B cell (primary cell): ENCODE results near the gene ZNF134. TPM values are rescaled to one million over a fixed set of nuclear protein-coding genes. Genes with fewer than 3 reads are reported as not detected.

ENCODE experiments used
- ATAC-seq: fragments of 200-7000 bp; cut with Tn5 transposase; one replicate; pipeline ENCODE4 v1.10.0; 2021; ENCODE audit warnings: low read depth, mild to moderate bottlenecking, moderate number of reproducible peaks, moderate library complexity
- CTCF ChIA-PET: fragments of 350-600 bp; sonication (Branson Sonifier 250); formaldehyde crosslinking; loops from one replicate; lab custom pipeline; 2021; ENCODE audit warnings: antibody characterized with exemption, inconsistent platforms; lab: Charles Lee
- POLR2A ChIA-PET: fragments of 350-600 bp; sonication (Branson Sonifier 250); formaldehyde crosslinking; loops from one replicate; lab custom pipeline; 2021; ENCODE audit warnings: antibody characterized with exemption; lab: Charles Lee
- DNase-seq: peaks from one replicate; pipeline ENCODE4 v3.0.0; 2013
- H2AFZ ChIP-seq: 2 replicates; pipeline ENCODE4 v1.6.1; 2012; ENCODE audit warnings: mild to moderate bottlenecking, low read depth, low read length; ENCODE audit not compliant: insufficient read depth, poor library complexity, severe bottlenecking
- H3K27ac ChIP-seq, 2 donors: 1 replicate in 1 of 2; 2 replicates in 1 of 2; pipeline ENCODE4 v1.5.1; 2012 to 2013; ENCODE audit warnings: low read length in 2 of 2, mild to moderate bottlenecking in 2 of 2, moderate library complexity in 1 of 2
- H3K27me3 ChIP-seq, 4 experiments: fragments of 200-600 bp in 1 of 4; sonication (generic) in 1 of 4; replicated peaks in 1 of 4; 1 replicate in 2 of 4; 2 replicates in 2 of 4; pipeline versions ENCODE4 v1.6.1 to v1.7.0; 2013 to 2016; ENCODE audit warnings: low read length in 3 of 4, mild to moderate bottlenecking in 2 of 4, mixed read lengths in 1 of 4, moderate library complexity in 1 of 4; ENCODE audit not compliant: insufficient read depth in 4 of 4, control insufficient read depth in 3 of 4; ENCODE audit errors: control extremely low read depth in 1 of 4
- H3K36me3 ChIP-seq, 2 experiments: replicated peaks in 1 of 2; 1 replicate in 1 of 2; 2 replicates in 1 of 2; pipeline versions ENCODE4 v1.6.1 to v1.7.1; 2013; ENCODE audit warnings: low read length in 1 of 2; ENCODE audit not compliant: insufficient read depth in 2 of 2, control insufficient read depth in 1 of 2; ENCODE audit errors: control extremely low read depth in 1 of 2, extremely low read depth in 1 of 2
- H3K4me1 ChIP-seq, 2 donors: fragments of 200-600 bp in 1 of 2; sonication (generic) in 1 of 2; 1 replicate in 1 of 2; 2 replicates in 1 of 2; pipeline versions ENCODE4 v1.5.1 to v1.6.1; 2013 to 2017; ENCODE audit warnings: low read length in 2 of 2; ENCODE audit not compliant: control insufficient read depth in 2 of 2, insufficient read depth in 2 of 2
- H3K4me2 ChIP-seq: replicated peaks from 2 replicates; pipeline ENCODE3; 2012; ENCODE audit warnings: mild to moderate bottlenecking, low read depth, low read length; ENCODE audit not compliant: poor library complexity, severe bottlenecking
- H3K4me3 ChIP-seq, 5 experiments: fragments of 200-600 bp in 1 of 5; sonication (generic) in 1 of 5; 1 replicate in 3 of 5; 2 replicates in 2 of 5; pipeline versions ENCODE4 v1.5.1 to v1.7.0; 2011 to 2016; ENCODE audit warnings: low read length in 4 of 5, mild to moderate bottlenecking in 4 of 5, low read depth in 2 of 5, control low read depth in 1 of 5, moderate library complexity in 1 of 5; ENCODE audit not compliant: insufficient read depth in 1 of 5; ENCODE audit errors: control extremely low read depth in 1 of 5, extremely low read depth in 1 of 5
- H3K79me2 ChIP-seq: fragments of 200-600 bp; sonication (generic); one replicate; pipeline ENCODE4 v1.6.0; 2016; ENCODE audit warnings: low read length; ENCODE audit not compliant: control insufficient read depth, insufficient read depth
- H3K9ac ChIP-seq: fragments of 200-600 bp; sonication (generic); 2 replicates; pipeline ENCODE4 v1.6.1; 2017; ENCODE audit warnings: mild to moderate bottlenecking, low read length, moderate library complexity
- H3K9me3 ChIP-seq, 3 donors: one replicate each; pipeline versions ENCODE4 v1.6.1 to v1.7.1; 2013; ENCODE audit warnings: low read length in 2 of 3; ENCODE audit not compliant: control insufficient read depth in 2 of 3, insufficient read depth in 1 of 3; ENCODE audit errors: control extremely low read depth in 1 of 3
- H4K20me1 ChIP-seq: 2 replicates; pipeline ENCODE4 v1.6.0; 2012; ENCODE audit warnings: mild to moderate bottlenecking, low read length; ENCODE audit not compliant: insufficient read depth, control insufficient read depth, poor library complexity, severe bottlenecking
- H3K27ac Mint-ChIP-seq: one replicate; pipeline ENCODE4 v1.8.0; 2021; ENCODE audit warnings: mixed read lengths
- H3K27me3 Mint-ChIP-seq: one replicate; pipeline ENCODE4 v1.8.0; 2021; ENCODE audit warnings: mixed read lengths
- H3K4me1 Mint-ChIP-seq: one replicate; pipeline ENCODE4 v1.8.0; 2021; ENCODE audit warnings: mixed read lengths
- H3K4me3 Mint-ChIP-seq: one replicate; pipeline ENCODE4 v1.8.0; 2021; ENCODE audit warnings: mixed read lengths
- H3K9me3 Mint-ChIP-seq: one replicate; pipeline ENCODE4 v1.8.0; 2022; ENCODE audit warnings: mixed read lengths; ENCODE audit not compliant: insufficient read depth
- EZH2 ChIP-seq: IDR thresholded peaks from 2 replicates; pipeline ENCODE4 v1.6.1; 2012; ENCODE audit warnings: borderline replicate concordance, low read depth, mild to moderate bottlenecking, moderate library complexity, low read length; ENCODE audit not compliant: insufficient read depth, poor library complexity, severe bottlenecking
- WGBS: methylation state at CpG from one replicate; pipeline ENCODE4 v1.1.5; 2013; ENCODE audit warnings: missing lambda C conversion rate; ENCODE audit not compliant: insufficient coverage; 5-methylcytosine and 5-hydroxymethylcytosine counted together
- intact Hi-C: fragments of 100-400 bp; cut with micrococcal nuclease; formaldehyde crosslinking; loops from one replicate; pipeline ENCODE4 v1.10.0; 2022
- polyA plus RNA-seq: library from polyadenylated mRNA; depleted of rRNA; stranded (reverse); fragments of >200 nt; gene quantifications from 2 replicates; pipeline ENCODE4 v1.2.3, GENCODE V29; 2012
- total RNA-seq, 2 donors: library from RNA; stranded (reverse); fragments of 120-200 nt in 1 of 2; gene quantifications; 1 replicate in 1 of 2; 2 replicates in 1 of 2; pipeline versions ENCODE4 v1.2.3 to v1.2.4, GENCODE V29; 2013 to 2022
- TF ChIP-seq, protein P1 (sequence below): fragments of 200-600 bp; IDR thresholded peaks from one replicate; pipeline ENCODE4 v1.8.0; 2022; ENCODE audit warnings: antibody characterized with exemption, mild to moderate bottlenecking

ZNF134 gene
- total and polyA plus RNA-seq, 2 donors (not counting 1 experiment from before 2014, with no cell fraction given), result 7.8 to 38.9 TPM

DNA sequence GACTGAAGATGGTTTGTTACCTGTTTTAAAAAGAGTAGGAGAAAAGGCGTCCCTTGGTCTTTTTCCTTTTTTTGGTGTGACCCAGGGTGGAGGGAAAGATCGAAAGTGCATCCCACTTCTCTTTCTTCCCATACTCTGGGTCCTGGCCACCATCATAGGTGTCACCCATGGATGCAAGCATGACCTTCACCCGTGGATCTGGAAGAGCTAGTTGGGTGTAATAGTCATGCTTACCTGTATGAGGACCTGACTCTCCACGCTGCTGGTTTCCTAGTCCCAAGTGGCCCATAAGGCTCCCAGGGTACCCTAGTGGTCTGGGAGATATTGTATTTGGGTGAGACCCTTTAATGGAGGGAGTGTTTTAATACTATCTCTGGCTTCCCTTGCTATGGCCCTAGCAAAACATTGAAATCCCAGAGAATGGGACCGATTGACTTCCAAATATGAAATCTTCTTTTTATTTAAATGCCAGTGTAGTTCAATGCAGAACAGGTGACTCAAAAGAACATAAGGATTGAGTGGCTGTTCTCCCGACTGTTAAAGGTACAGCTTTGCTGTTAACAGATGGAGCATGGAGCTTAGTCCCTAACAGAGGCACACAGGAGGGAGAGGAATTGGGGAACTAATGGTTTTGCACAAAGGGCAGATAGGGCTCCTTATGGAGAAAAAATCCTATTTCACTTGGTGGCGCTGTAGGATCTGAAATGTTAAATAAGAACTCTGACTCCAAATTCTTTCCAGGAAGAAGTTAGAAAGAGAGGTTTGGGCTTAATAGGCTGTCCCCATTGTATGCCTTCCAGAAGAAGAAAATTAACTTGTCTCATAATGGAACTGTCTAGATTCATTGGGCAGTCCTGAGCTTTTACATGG, 47.4 kb upstream of the ZNF134 start:
- TF ChIP-seq, protein P1, sequence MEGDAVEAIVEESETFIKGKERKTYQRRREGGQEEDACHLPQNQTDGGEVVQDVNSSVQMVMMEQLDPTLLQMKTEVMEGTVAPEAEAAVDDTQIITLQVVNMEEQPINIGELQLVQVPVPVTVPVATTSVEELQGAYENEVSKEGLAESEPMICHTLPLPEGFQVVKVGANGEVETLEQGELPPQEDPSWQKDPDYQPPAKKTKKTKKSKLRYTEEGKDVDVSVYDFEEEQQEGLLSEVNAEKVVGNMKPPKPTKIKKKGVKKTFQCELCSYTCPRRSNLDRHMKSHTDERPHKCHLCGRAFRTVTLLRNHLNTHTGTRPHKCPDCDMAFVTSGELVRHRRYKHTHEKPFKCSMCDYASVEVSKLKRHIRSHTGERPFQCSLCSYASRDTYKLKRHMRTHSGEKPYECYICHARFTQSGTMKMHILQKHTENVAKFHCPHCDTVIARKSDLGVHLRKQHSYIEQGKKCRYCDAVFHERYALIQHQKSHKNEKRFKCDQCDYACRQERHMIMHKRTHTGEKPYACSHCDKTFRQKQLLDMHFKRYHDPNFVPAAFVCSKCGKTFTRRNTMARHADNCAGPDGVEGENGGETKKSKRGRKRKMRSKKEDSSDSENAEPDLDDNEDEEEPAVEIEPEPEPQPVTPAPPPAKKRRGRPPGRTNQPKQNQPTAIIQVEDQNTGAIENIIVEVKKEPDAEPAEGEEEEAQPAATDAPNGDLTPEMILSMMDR, result no peak
- TF ChIP-seq EZH2, result no peak
- no peak overlapping the region for H3K4me3 Mint-ChIP-seq
- CTCF ChIA-PET, result no interaction called here
- intact Hi-C loops, result no loop called here
- Histone ChIP-seq H3K36me3 (peaks cover 0 to 2% of the 10 kb centered on the region in 2 experiments), H3K27me3 (peaks cover 0 to 3% (median 0%) of the 10 kb centered on the region in 4 experiments), H4K20me1 (no peaks in the 10 kb centered on the region), H3K27ac (no peak overlapping the region), H3K9me3 (peaks cover 23 to 79% (median 55%) of the 10 kb centered on the region in 3 donors), H3K9ac (no peak overlapping the region), H3K79me2 (no peaks in the 10 kb centered on the region), H3K4me3 (no peak overlapping the region), H3K4me2 (no peak overlapping the region), H2AFZ (no peak overlapping the region), H3K4me1 (no peaks in the 10 kb centered on the region)
- H3K27ac Mint-ChIP-seq, result no peak overlapping the region
- no peak for ATAC-seq
- peaks cover 10% of the 10 kb centered on the region for H3K27me3 Mint-ChIP-seq
- no peak for DNase-seq
- 60% methylated on average over 3 of the region's 7 CpGs for WGBS
- H3K4me1 Mint-ChIP-seq, result no peaks in the 10 kb centered on the region
- H3K9me3 Mint-ChIP-seq, result peaks cover 20% of the 10 kb centered on the region
- POLR2A ChIA-PET, result interaction anchor here (0.6 kb wide), 1 partner anchor 332 kb away, joined by 4 read pairs; no protein-coding TSS in a partner anchor

DNA sequence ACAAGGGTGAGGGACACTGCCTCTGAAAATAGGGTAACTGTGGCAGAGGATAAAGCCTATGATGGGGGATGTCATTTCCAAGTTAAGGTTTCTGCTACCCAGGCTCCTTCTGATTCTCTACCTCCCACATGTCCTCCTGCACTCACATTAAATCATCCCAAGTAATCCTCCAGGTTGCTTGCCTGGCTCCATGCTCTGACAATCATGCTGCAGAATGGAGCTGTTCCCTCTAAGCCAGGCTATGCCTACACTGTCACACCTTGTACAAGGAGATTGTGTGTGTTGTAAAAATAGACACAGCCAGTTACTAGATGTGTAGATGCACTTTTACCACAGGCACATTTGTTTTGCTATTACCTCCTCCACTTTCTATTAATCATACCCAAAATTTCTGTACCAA, 43.3 kb upstream of the ZNF134 start:
- DNase-seq (no peak), ATAC-seq (no peak)
- H2AFZ ChIP-seq, result no peak overlapping the region
- POLR2A ChIA-PET, result no interaction called here
- no peak overlapping the region for H3K9ac ChIP-seq
- no peaks in the 10 kb centered on the region for H3K4me1 ChIP-seq
- Mint-ChIP-seq H3K27me3 (no peaks in the 10 kb centered on the region), H3K9me3 (peaks cover 21% of the 10 kb centered on the region), H3K27ac (no peak overlapping the region), H3K4me3 (no peak overlapping the region), H3K4me1 (no peaks in the 10 kb centered on the region)
- H3K36me3 ChIP-seq, result peaks cover 22 to 36% of the 10 kb centered on the region in 2 experiments
- no peak overlapping the region for H3K4me3 ChIP-seq
- H3K27ac ChIP-seq, result no peak overlapping the region
- no peak overlapping the region for H3K4me2 ChIP-seq
- H3K79me2 ChIP-seq, result no peaks in the 10 kb centered on the region
- no peaks in the 10 kb centered on the region for H4K20me1 ChIP-seq
- intact Hi-C loops, result no loop called here
- H3K27me3 ChIP-seq, result no peaks in the 10 kb centered on the region
- CTCF ChIA-PET, result no interaction called here
- H3K9me3 ChIP-seq, result peaks cover 16 to 90% (median 78%) of the 10 kb centered on the region in 3 donors
- TF ChIP-seq, protein P1, result no peak
- TF ChIP-seq EZH2, result no peak
